IMR-90 (cell line): ENCODE measurements around the gene GRID2IP. TPM values are rescaled to one million over a fixed set of nuclear protein-coding genes. Genes with fewer than 3 reads are reported as not detected.

Experiments
- ATAC-seq: fragments of 200-7000 bp; cut with Tn5 transposase; 2 replicates; pipeline ENCODE4 v1.9.1; 2020; ENCODE audit warnings: low read depth, mild to moderate bottlenecking, moderate library complexity
- BruUV-seq: library from RNA; stranded (reverse); fragments of 400-500 nt; replicated peaks from 2 replicates; lab custom pipeline; 2021; lab: Mats Ljungman, UMichigan
- CTCF ChIA-PET: fragments of 300-600 bp; formaldehyde crosslinking; extraction: SDS; loops from one replicate; lab custom pipeline; 2021; ENCODE audit warnings: antibody characterized with exemption; lab: Yijun Ruan, JAX
- POLR2A ChIA-PET: fragments of 300-600 bp; sonication (Branson Sonifier 250); formaldehyde crosslinking; loops from one replicate; lab custom pipeline; 2022; ENCODE audit warnings: antibody characterized with exemption; ENCODE audit not compliant: unreplicated experiment; lab: Charles Lee
- DNase-seq: peaks from one replicate; pipeline ENCODE4 v3.0.0; 2013
- H2AFZ ChIP-seq: replicated peaks from 2 replicates; pipeline ENCODE3; 2013; ENCODE audit warnings: low read length, mild to moderate bottlenecking; ENCODE audit not compliant: poor library complexity
- H2AK5ac ChIP-seq: 2 replicates; pipeline ENCODE4 v1.6.1; 2013; ENCODE audit warnings: low read depth, low read length, inconsistent platforms
- H2AK9ac ChIP-seq: replicated peaks from 2 replicates; pipeline ENCODE3; 2013; ENCODE audit warnings: mild to moderate bottlenecking, low read depth, low read length, moderate library complexity; ENCODE audit not compliant: poor library complexity
- H2BK120ac ChIP-seq: 2 replicates; pipeline ENCODE4 v1.6.1; 2013; ENCODE audit warnings: low read depth, low read length, inconsistent platforms
- H2BK15ac ChIP-seq: 3 replicates; pipeline ENCODE4 v1.6.1; 2013; ENCODE audit warnings: low read depth, low read length, inconsistent platforms
- H2BK20ac ChIP-seq: 2 replicates; pipeline ENCODE4 v1.6.1; 2013; ENCODE audit warnings: low read depth, mild to moderate bottlenecking, inconsistent platforms, low read length, moderate library complexity
- H2BK5ac ChIP-seq: 2 replicates; pipeline ENCODE4 v1.6.1; 2013; ENCODE audit warnings: mild to moderate bottlenecking, low read depth, low read length, inconsistent platforms; ENCODE audit not compliant: poor library complexity, severe bottlenecking
- H3K14ac ChIP-seq: replicated peaks from 2 replicates; pipeline ENCODE4 v1.6.1; 2013; ENCODE audit warnings: low read depth, low read length, inconsistent platforms
- H3K18ac ChIP-seq: 2 replicates; pipeline ENCODE4 v1.6.1; 2013; ENCODE audit warnings: low read depth, low read length, control low read depth
- H3K23ac ChIP-seq: 2 replicates; pipeline ENCODE4 v1.6.1; 2013; ENCODE audit warnings: low read depth, low read length, inconsistent platforms
- H3K27ac ChIP-seq: 2 replicates; pipeline ENCODE4 v1.5.1; 2013; ENCODE audit warnings: mild to moderate bottlenecking, control low read depth, low read length; ENCODE audit not compliant: insufficient read depth
- H3K27me3 ChIP-seq: 2 replicates; pipeline ENCODE4 v1.6.1; 2013; ENCODE audit warnings: low read length; ENCODE audit not compliant: control insufficient read depth, insufficient read depth
- H3K36me3 ChIP-seq: 2 replicates; pipeline ENCODE4 v1.6.1; 2013; ENCODE audit warnings: low read length, mixed read lengths; ENCODE audit not compliant: control insufficient read depth, insufficient read depth
- H3K4ac ChIP-seq: 2 replicates; pipeline ENCODE4 v1.6.1; 2013; ENCODE audit warnings: low read depth, low read length, inconsistent platforms
- H3K4me1 ChIP-seq: 2 replicates; pipeline ENCODE4 v1.6.1; 2013; ENCODE audit warnings: low read length, mixed read lengths; ENCODE audit not compliant: control insufficient read depth, insufficient read depth
- H3K4me2 ChIP-seq: 2 replicates; pipeline ENCODE4 v1.6.1; 2013; ENCODE audit warnings: low read depth, mild to moderate bottlenecking, control low read depth, low read length, moderate library complexity
- H3K4me3 ChIP-seq: 2 replicates; pipeline ENCODE4 v1.5.1; 2013; ENCODE audit warnings: low read depth, mild to moderate bottlenecking, control low read depth, low read length, moderate library complexity; ENCODE audit not compliant: insufficient read depth
- H3K56ac ChIP-seq: 2 replicates; pipeline ENCODE4 v1.6.1; 2013; ENCODE audit warnings: low read length, inconsistent platforms; ENCODE audit not compliant: insufficient read depth; ENCODE audit errors: extremely low read depth
- H3K79me1 ChIP-seq, 2 experiments: 2 replicates each; pipeline ENCODE4 v1.6.1; 2013; ENCODE audit warnings: low read length in 2 of 2, inconsistent platforms in 1 of 2, low read depth in 1 of 2
- H3K9ac ChIP-seq: 2 replicates; pipeline ENCODE4 v1.6.1; 2013; ENCODE audit warnings: low read depth, low read length, control low read depth
- H3K9me1 ChIP-seq: 2 replicates; pipeline ENCODE4 v1.6.1; 2013; ENCODE audit warnings: low read length, inconsistent platforms; ENCODE audit not compliant: insufficient read depth
- H3K9me3 ChIP-seq: 2 replicates; pipeline ENCODE4 v1.6.1; 2013; ENCODE audit warnings: low read length; ENCODE audit not compliant: control insufficient read depth, insufficient read depth
- H4K20me1 ChIP-seq: 2 replicates; pipeline ENCODE4 v1.6.1; 2013; ENCODE audit warnings: low read length, inconsistent platforms; ENCODE audit not compliant: insufficient read depth
- H4K5ac ChIP-seq: 2 replicates; pipeline ENCODE4 v1.6.1; 2013; ENCODE audit warnings: mild to moderate bottlenecking, low read depth, low read length, control low read depth
- H4K8ac ChIP-seq, 2 experiments: 2 replicates each; pipeline ENCODE4 v1.6.1; 2013; ENCODE audit warnings: low read depth in 2 of 2, low read length in 2 of 2, control low read depth in 1 of 2, inconsistent platforms in 1 of 2
- H4K91ac ChIP-seq: 2 replicates; pipeline ENCODE4 v1.6.1; 2013; ENCODE audit warnings: low read depth, low read length, inconsistent platforms; ENCODE audit not compliant: insufficient read depth
- FOS ChIP-seq: fragments of 150-350 bp; IDR thresholded peaks from 2 replicates; pipeline ENCODE4 v1.6.1; 2016; ENCODE audit warnings: low read depth, low read length
- POLR2A ChIP-seq: IDR thresholded peaks from 2 replicates; pipeline ENCODE4 v1.6.1; 2012; ENCODE audit warnings: mild to moderate bottlenecking, low read depth, low read length
- SMC3 ChIP-seq: fragments of 150-350 bp; IDR thresholded peaks from 2 replicates; pipeline ENCODE4 v1.6.1; 2016; ENCODE audit warnings: low read depth, mild to moderate bottlenecking, antibody characterized with exemption, low read length, moderate library complexity
- WGBS, 2 experiments: methylation state at CpG; one replicate each; pipeline versions ENCODE4 v1.1.5 to v1.1.7; 2013; ENCODE audit warnings: missing lambda C conversion rate in 2 of 2; ENCODE audit not compliant: insufficient read length in 1 of 2; ENCODE audit errors: extremely low coverage in 2 of 2; 5-methylcytosine and 5-hydroxymethylcytosine counted together
- dilution Hi-C: fragments of 300-500 bp; cut with HindIII; formaldehyde crosslinking; loops from one replicate; pipeline ENCODE4 v1.14.3; 2018; ENCODE audit warnings: low sequenced_read_pairs; ENCODE audit not compliant: unreplicated experiment
- in situ Hi-C: fragments of 300-500 bp; cut with MboI; formaldehyde crosslinking; loops from 3 replicates; pipeline ENCODE4 v1.14.3; 2019; ENCODE audit warnings: low sequenced_read_pairs, inconsistent platforms, mixed read lengths
- intact Hi-C: fragments of 100-400 bp; cut with micrococcal nuclease; formaldehyde crosslinking; loops from 2 replicates; pipeline ENCODE4 v1.10.0; 2022
- polyA plus RNA-seq, 3 experiments: library from polyadenylated mRNA; depleted of rRNA; stranded (reverse); fragments of >200 nt; gene quantifications; 2 replicates each; pipeline ENCODE4 v1.2.3, GENCODE V29; 2012; ENCODE audit warnings: low replicate concordance in 1 of 3
- total RNA-seq: library from RNA; depleted of rRNA; stranded (reverse); fragments of >200 nt; gene quantifications from 2 replicates; pipeline ENCODE4 v1.2.3, GENCODE V29; 2012; rRNA removed

The GRID2IP gene
- total and polyA plus RNA-seq, 2 of the 4 experiments (the other 2 are of a cell fraction), result not detected

DNA sequence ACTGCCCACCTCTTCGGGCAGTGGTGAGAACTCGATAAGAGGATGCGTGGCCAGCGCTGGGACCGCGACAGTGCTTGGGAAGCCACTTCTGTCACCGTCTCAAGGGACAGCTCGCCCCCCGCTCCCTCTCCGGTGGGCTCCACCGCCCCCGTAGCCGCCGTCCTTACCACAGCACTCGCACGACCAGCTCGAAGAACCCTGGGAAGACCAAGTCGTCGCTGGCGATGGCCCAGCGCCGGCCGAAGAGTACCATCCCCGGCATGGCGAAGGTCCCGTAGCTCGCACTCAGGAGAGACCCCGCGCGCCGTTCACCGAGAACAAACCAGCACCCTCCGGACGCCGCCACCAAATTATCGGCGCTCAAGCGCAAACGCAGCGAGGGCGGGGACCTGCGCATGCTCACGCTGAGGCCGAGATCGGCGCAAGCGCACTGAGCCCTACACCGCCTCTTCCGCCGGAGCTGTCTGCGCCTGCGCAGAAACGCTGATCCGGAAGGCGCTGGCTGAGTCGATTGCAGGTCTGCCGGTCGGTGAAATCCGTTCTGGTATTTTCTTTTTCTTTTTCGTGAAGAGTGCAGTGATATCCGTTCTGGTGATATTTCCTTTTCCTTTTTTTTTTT lies 103.6 kb downstream of the GRID2IP start, which contains the start of gene DAGLB:
Gene DAGLB (minus strand): TSS at position 374 of the 619 bp plus-strand sequence. CDS start 112 bp downstream, at position 262.
- peak within 1 kb of the TSS; percentile 95 for H3K4me2 ChIP-seq
- no peaks in the 10 kb centered on the region for H3K9me3 ChIP-seq
- H3K9me1 ChIP-seq, result peaks cover 18% of the 10 kb centered on the region
- in situ Hi-C loops, result no loop called here
- peak within 1 kb of the TSS; percentile 92 for H3K56ac ChIP-seq
- peak within 1 kb of the TSS; percentile 58 to 94 for H4K8ac ChIP-seq
- intact Hi-C loops, result no loop called here
- H2BK5ac ChIP-seq, result peak within 1 kb of the TSS; percentile 78
- DNase-seq (peak; percentile 88), ATAC-seq (peak; percentile 67)
- H2AFZ ChIP-seq, result peak within 1 kb of the TSS; percentile 96
- peak within 1 kb of the TSS; percentile 64 for H3K4me3 ChIP-seq
- peak within 1 kb of the TSS; percentile 86 for H3K23ac ChIP-seq
- ChIA-PET POLR2A (interaction anchor here (0.5 kb wide), 1 partner anchor 45 kb away, joined by 7 read pairs; no protein-coding TSS in a partner anchor), CTCF (no interaction called here)
- peak within 1 kb of the TSS; percentile 70 for H4K91ac ChIP-seq
- H2BK20ac ChIP-seq, result no peak within 1 kb of the TSS; the same call in 1 of the 2 replicates
- no TSS peak for BruUV-seq
- H3K27ac ChIP-seq, result peak within 1 kb of the TSS; percentile 81
- peak within 1 kb of the TSS; percentile 44 for H2BK120ac ChIP-seq
- WGBS, 2 experiments, result 0% methylated on average over 37 of the region's 61 CpGs; no CpG with 5 or more reads in 1 of the 2 experiments
- H3K18ac ChIP-seq, result peak within 1 kb of the TSS; percentile 39
- dilution Hi-C loops, result no loop called here
- peaks cover 5% of the 10 kb centered on the region for H3K36me3 ChIP-seq
- H2AK5ac ChIP-seq, result peak within 1 kb of the TSS; percentile 73
- H2BK15ac ChIP-seq, result peak within 1 kb of the TSS; percentile 31
- no peaks in the 10 kb centered on the region for H3K27me3 ChIP-seq
- H4K5ac ChIP-seq, result peak within 1 kb of the TSS; percentile 25
- peak within 1 kb of the TSS; percentile 91 for H3K14ac ChIP-seq
- H4K20me1 ChIP-seq, result peaks cover 22% of the 10 kb centered on the region
- peaks cover 8 to 37% of the 10 kb centered on the region in 2 experiments; a peak in 3 of 4 replicates for H3K79me1 ChIP-seq
- H2AK9ac ChIP-seq, result peak within 1 kb of the TSS; percentile 98
- peak within 1 kb of the TSS; percentile 83 for H3K9ac ChIP-seq
- H3K4me1 ChIP-seq, result peaks cover 8% of the 10 kb centered on the region
- peak within 1 kb of the TSS; percentile 90 for H3K4ac ChIP-seq
- TF ChIP-seq FOS (no peak), SMC3 (no peak), POLR2A (peak; percentile 79)

Other genes starting within 250 kb of the GRID2IP start
- gene FAM220A, start 202.5 kb downstream of the GRID2IP start, total RNA-seq, result 13.1 and 13.9 TPM in 2 replicates
- 11.4 and 11.5 TPM in 2 replicates for gene FAM220A, start 202.5 kb downstream of the GRID2IP start, polyA plus RNA-seq (2012; rRNA removed)
- gene RAC1, start 176.9 kb downstream of the GRID2IP start, total RNA-seq, result 127 and 128 TPM in 2 replicates
- 360 and 364 TPM in 2 replicates for gene RAC1, start 176.9 kb downstream of the GRID2IP start, polyA plus RNA-seq (2012; rRNA removed)
- 33.5 and 35.3 TPM in 2 replicates for gene DAGLB, start 103.5 kb downstream of the GRID2IP start, total RNA-seq
- 23.4 and 24.5 TPM in 2 replicates for gene DAGLB, start 103.5 kb downstream of the GRID2IP start, polyA plus RNA-seq (2012; rRNA removed)
- 162 and 259 TPM in 2 replicates for gene KDELR2, start 67.3 kb downstream of the GRID2IP start, total RNA-seq
- gene KDELR2, start 67.3 kb downstream of the GRID2IP start, polyA plus RNA-seq (2012; rRNA removed), result 226 and 237 TPM in 2 replicates
- 40.0 and 58.3 TPM in 2 replicates for gene ZDHHC4, start 26.0 kb upstream of the GRID2IP start, total RNA-seq
- gene ZDHHC4, start 26.0 kb upstream of the GRID2IP start, polyA plus RNA-seq (2012; rRNA removed), result 42.4 and 43.9 TPM in 2 replicates
- gene INTS15, start 38.6 kb upstream of the GRID2IP start, total RNA-seq, result 6.1 and 7.0 TPM in 2 replicates
- gene INTS15, start 38.6 kb upstream of the GRID2IP start, polyA plus RNA-seq (2012; rRNA removed), result 20.4 and 20.8 TPM in 2 replicates
- 3.3 and 3.4 TPM in 2 replicates for gene ZNF853, start 64.1 kb upstream of the GRID2IP start, total RNA-seq
- gene ZNF853, start 64.1 kb upstream of the GRID2IP start, polyA plus RNA-seq (2012; rRNA removed), result 3.4 TPM in 2 replicates
- gene ZNF316, start 85.9 kb upstream of the GRID2IP start, total RNA-seq, result 3.2 and 6.1 TPM in 2 replicates
- gene ZNF316, start 85.9 kb upstream of the GRID2IP start, polyA plus RNA-seq (2012; rRNA removed), result 7.2 and 8.8 TPM in 2 replicates
- gene ZNF12, start 155.5 kb upstream of the GRID2IP start, total RNA-seq, result 20.8 and 22.8 TPM in 2 replicates
- gene ZNF12, start 155.5 kb upstream of the GRID2IP start, polyA plus RNA-seq (2012; rRNA removed), result 5.4 and 8.2 TPM in 2 replicates
- not detected in 2 replicates for gene RSPH10B2, start 202.6 kb upstream of the GRID2IP start, total RNA-seq
- not detected in 2 replicates for gene RSPH10B2, start 202.6 kb upstream of the GRID2IP start, polyA plus RNA-seq (2012; rRNA removed)